Panc1 (cell line): ENCODE data around the gene RAPGEF5. TPM values are rescaled to one million over a fixed set of nuclear protein-coding genes. Genes with fewer than 3 reads are reported as not detected.
"Not testable (repeated sequence)": the region's sequence is repeated elsewhere in the genome, so short reads cannot be mapped to it uniquely, and the experiment has no call there.

Source experiments
- ATAC-seq: fragments of 200-7000 bp; cut with Tn5 transposase; 2 replicates; pipeline ENCODE4 v1.9.1; 2020; ENCODE audit warnings: mild to moderate bottlenecking, moderate library complexity
- BruUV-seq: library from RNA; stranded (reverse); fragments of 400-500 nt; replicated peaks from 2 replicates; lab custom pipeline; 2021; lab: Mats Ljungman, UMichigan
- CTCF ChIA-PET: fragments of 300-600 bp; sonication (Branson Sonifier 250); formaldehyde crosslinking; loops from one replicate; lab custom pipeline; 2022; ENCODE audit warnings: antibody characterized with exemption; lab: Charles Lee
- POLR2A ChIA-PET: fragments of 300-600 bp; sonication (Branson Sonifier 250); formaldehyde crosslinking; loops from one replicate; lab custom pipeline; 2022; ENCODE audit warnings: antibody characterized with exemption; lab: Charles Lee
- DNase-seq: peaks from one replicate; pipeline ENCODE4 v3.0.0-alpha.2; 2010; ENCODE audit warnings: low read depth, low spot score
- H3K27ac ChIP-seq: 2 replicates; pipeline ENCODE4 v1.5.1; 2011; ENCODE audit warnings: mild to moderate bottlenecking, low read length, inconsistent platforms
- H3K27me3 ChIP-seq: fragments of 200-500 bp; sonication (Bioruptor generic); 2 replicates; pipeline ENCODE4 v1.6.0; 2014; ENCODE audit warnings: low read length, inconsistent platforms; ENCODE audit not compliant: control insufficient read depth, insufficient read depth
- H3K36me3 ChIP-seq: fragments of 200-500 bp; sonication (Bioruptor generic); 2 replicates; pipeline ENCODE4 v1.5.1; 2014; ENCODE audit warnings: inconsistent platforms, mild to moderate bottlenecking, low read length, moderate library complexity; ENCODE audit not compliant: control insufficient read depth, insufficient read depth
- H3K4me1 ChIP-seq: 2 replicates; pipeline ENCODE4 v1.5.1; 2011; ENCODE audit warnings: inconsistent platforms, mild to moderate bottlenecking, low read length, moderate library complexity; ENCODE audit not compliant: control insufficient read depth, insufficient read depth
- H3K4me3 ChIP-seq, 2 experiments: 2 replicates each; pipeline ENCODE4 v1.5.1; 2011 to 2012; ENCODE audit warnings: low read depth in 2 of 2, low read length in 2 of 2, mild to moderate bottlenecking in 2 of 2, inconsistent platforms in 1 of 2, moderate library complexity in 1 of 2
- H3K9me3 ChIP-seq: fragments of 200-500 bp; sonication (Bioruptor generic); 2 replicates; pipeline ENCODE4 v1.5.1; 2014; ENCODE audit warnings: low read depth, mild to moderate bottlenecking, inconsistent platforms, low read length, moderate library complexity; ENCODE audit not compliant: control insufficient read depth, insufficient read depth
- CTCF ChIP-seq: fragments of 450-650 bp; IDR thresholded peaks from 2 replicates; pipeline ENCODE4 v1.5.1; 2017; ENCODE audit warnings: mild to moderate bottlenecking
- POLR2AphosphoS5 ChIP-seq: IDR thresholded peaks from 2 replicates; pipeline ENCODE4 v1.6.1; 2012; ENCODE audit warnings: mild to moderate bottlenecking, low read depth, low read length, moderate library complexity
- REST ChIP-seq, 2 experiments: IDR thresholded peaks; 2 replicates each; pipeline ENCODE4 v1.6.1; 2011 to 2012; ENCODE audit warnings: low read depth in 2 of 2, control low read depth in 1 of 2, low read length in 1 of 2, mild to moderate bottlenecking in 1 of 2, moderate library complexity in 1 of 2; ENCODE audit not compliant: insufficient read depth in 1 of 2
- SIN3A ChIP-seq: IDR thresholded peaks from 2 replicates; pipeline ENCODE4 v1.6.1; 2012; ENCODE audit warnings: low read depth, mild to moderate bottlenecking, low read length, moderate library complexity, borderline replicate concordance; ENCODE audit not compliant: insufficient read depth
- TCF7L2 ChIP-seq: IDR thresholded peaks from 2 replicates; pipeline ENCODE4 v1.6.1; 2011; ENCODE audit warnings: mild to moderate bottlenecking, low read depth, low read length, inconsistent platforms
- in situ Hi-C: cut with HindIII; loops from 2 replicates; pipeline ENCODE4 v1.10.0; 2016; ENCODE audit warnings: low sequenced_read_pairs, low pct_unique_long_range_greater_than_20kb
- intact Hi-C: fragments of 100-400 bp; cut with micrococcal nuclease; formaldehyde crosslinking; loops from one replicate; pipeline ENCODE4 v1.10.0; 2022; ENCODE audit not compliant: unreplicated experiment
- total RNA-seq: library from RNA; stranded (reverse); gene quantifications from one replicate; pipeline ENCODE4 v1.2.1, GENCODE V29; 2021; ENCODE audit not compliant: unreplicated experiment

The RAPGEF5 gene
- total RNA-seq, 1 experiment from 2014 or later, result 1.4 TPM

- in situ Hi-C loops, BruUV-seq, H3K4me1 ChIP-seq, intact Hi-C loops, DNase-seq, H3K4me3 ChIP-seq, H3K27ac ChIP-seq, ATAC-seq, H3K9me3 ChIP-seq, POLR2A ChIA-PET, H3K36me3 ChIP-seq: not testable (repeated sequence)
- H3K27me3 ChIP-seq, result peaks cover 44% of the 10 kb centered on the region
- CTCF ChIA-PET, result interaction anchor here (0.6 kb wide), 1 partner anchor 101 kb away, joined by 3 read pairs; no protein-coding TSS in a partner anchor
Measured at GRCh38 chr7:22078872-22079271, 278.1 kb downstream of the RAPGEF5 start.

GRCh38 chr7:22075561-22075960, 281.4 kb downstream of the RAPGEF5 start:
- ChIA-PET CTCF (no interaction called here), POLR2A (no interaction called here)
- Histone ChIP-seq H3K36me3 (no peaks in the 10 kb centered on the region), H3K27me3 (peaks cover 29% of the 10 kb centered on the region), H3K27ac (no peak overlapping the region), H3K4me3 (no peak overlapping the region), H3K9me3 (no peaks in the 10 kb centered on the region), H3K4me1 (no peaks in the 10 kb centered on the region)
- ATAC-seq, result no peak
- DNase-seq, result no peak
- intact Hi-C loops (no loop called here), in situ Hi-C loops (no loop called here)
- no TSS peak for BruUV-seq
- TF ChIP-seq POLR2AphosphoS5 (no peak), SIN3A (no peak), CTCF (no peak), TCF7L2 (no peak), REST (IDR thresholded peaks at IDR 0.05; ENCODE audit: insufficient read depth in 1 of 2, low read depth in 2 of 2, low read length in 1 of 2) (no peak)

- no peaks in the 10 kb centered on the region for H3K9me3 ChIP-seq
- no peaks in the 10 kb centered on the region for H3K36me3 ChIP-seq
- H3K27ac ChIP-seq, result no peak overlapping the region
- BruUV-seq, result no TSS peak
- ATAC-seq, result no peak
- TF ChIP-seq TCF7L2 (no peak), POLR2AphosphoS5 (no peak), SIN3A (no peak), CTCF (no peak), REST (IDR thresholded peaks at IDR 0.05; ENCODE audit: insufficient read depth in 1 of 2, low read depth in 2 of 2, low read length in 1 of 2) (no peak)
- in situ Hi-C loops, result no loop called here
- CTCF ChIA-PET, result interaction anchor here (0.6 kb wide), 1 partner anchor 9 kb away, joined by 3 read pairs; no protein-coding TSS in a partner anchor
- peaks cover 29% of the 10 kb centered on the region for H3K27me3 ChIP-seq
- H3K4me1 ChIP-seq, result no peaks in the 10 kb centered on the region
- H3K4me3 ChIP-seq, result no peak overlapping the region
- no peak for DNase-seq
- intact Hi-C loops, result no loop called here
- POLR2A ChIA-PET, result no interaction called here
Measured at GRCh38 chr7:22074897-22075296, 282.1 kb downstream of the RAPGEF5 start.
